GM19328 (cell line): ENCODE results near the gene BID.
A peak's percentile ranks its signal among the peaks of the same experiment; 100 is the strongest.

Experiments
- ATAC-seq: cut with Tn5 transposase; IDR thresholded peaks from one replicate; pipeline ENCODE4 v1.9.1; 2021; ENCODE audit warnings: mild to moderate bottlenecking, moderate library complexity; ENCODE audit not compliant: unreplicated experiment

Gene BID

GRCh38 chr22:17803609-17804270 is 29.5 kb upstream of the BID start:
- ATAC-seq, result no peak

- ATAC-seq, result no peak
Observed at GRCh38 chr22:17802822-17803221, 28.6 kb upstream of the BID start.

DNA sequence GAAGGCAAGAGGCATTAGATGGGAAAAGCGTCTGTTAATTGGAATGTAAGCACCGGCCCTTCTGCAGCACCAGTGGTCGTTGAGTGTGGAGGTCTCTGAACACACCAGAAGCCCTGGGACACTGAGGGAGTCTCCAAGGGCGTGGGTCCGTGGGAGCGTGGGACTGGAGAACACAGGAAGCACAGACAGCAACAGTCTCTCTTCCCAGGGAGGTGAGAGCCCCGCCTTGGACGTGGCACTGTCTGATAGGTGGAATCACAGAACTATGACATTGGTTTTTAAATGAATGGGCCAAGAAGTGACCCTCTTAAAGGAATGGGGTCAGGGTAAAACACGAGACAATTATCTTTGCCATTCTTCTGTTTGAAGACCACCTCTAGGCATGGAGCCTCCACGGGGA is 28.1 kb upstream of the BID start:
- no peak for ATAC-seq

GRCh38 chr22:17797721-17798559 is 23.7 kb upstream of the BID start:
- peak; percentile 38 for ATAC-seq

DNA sequence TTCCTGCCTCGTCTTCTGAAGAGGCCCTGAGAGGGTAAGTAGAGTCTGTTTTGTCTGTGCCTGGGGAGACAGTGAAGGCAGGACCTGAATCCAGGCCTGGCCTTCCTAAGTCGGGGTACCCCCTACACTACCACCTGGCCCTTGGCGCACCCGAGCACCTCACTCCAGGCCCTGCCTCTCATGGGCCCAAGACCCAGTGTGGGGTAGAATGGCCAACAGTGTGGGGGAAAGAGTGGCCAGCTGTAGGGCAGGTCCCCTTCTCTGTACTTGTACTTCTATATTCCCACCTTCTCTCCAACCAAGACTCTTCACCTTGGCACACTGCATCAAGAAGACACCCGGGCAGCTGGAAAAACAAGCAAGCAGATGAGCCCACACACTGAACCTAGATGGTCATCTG is 22.4 kb upstream of the BID start:
- no peak for ATAC-seq

GRCh38 chr22:17795661-17796548 is 21.6 kb upstream of the BID start:
- ATAC-seq, result no peak

DNA sequence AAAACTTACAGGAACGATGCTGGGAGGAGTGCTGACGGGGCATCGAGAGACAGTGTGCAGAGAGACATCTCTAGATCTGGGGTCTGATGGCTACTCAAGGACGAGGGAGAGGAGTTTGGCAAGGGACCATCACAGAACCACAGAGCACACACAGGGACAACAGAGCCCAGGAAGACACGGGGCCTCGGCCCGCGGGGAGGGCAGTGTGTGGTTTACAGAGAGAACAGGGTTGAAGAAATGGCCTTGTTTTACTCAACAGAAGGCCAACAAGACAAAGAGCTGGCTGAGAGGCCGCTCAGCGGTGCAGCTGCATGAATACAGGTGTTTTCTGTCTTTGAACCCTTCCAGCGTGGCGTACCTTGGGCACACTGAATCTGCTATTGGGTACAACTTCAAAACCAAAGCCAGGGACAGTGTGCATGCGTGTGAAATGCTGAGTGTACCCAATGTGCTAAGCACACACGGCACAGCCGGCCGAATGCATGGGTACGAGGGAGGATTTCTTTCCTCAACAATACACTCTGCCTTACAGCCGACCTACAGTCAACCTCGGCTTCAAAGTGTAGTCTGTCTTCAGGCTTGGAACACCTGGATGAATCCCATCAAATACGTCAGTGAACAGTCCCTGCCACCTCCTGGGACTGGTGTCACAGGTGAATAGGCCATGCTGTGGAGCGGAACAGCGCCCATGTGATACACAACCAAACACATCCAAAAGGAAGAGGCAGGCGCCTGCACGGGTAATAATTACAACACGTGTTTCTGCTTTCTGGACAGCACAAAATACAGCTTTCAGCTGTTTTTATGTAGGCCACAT is 20.7 kb upstream of the BID start:
- no peak for ATAC-seq

DNA sequence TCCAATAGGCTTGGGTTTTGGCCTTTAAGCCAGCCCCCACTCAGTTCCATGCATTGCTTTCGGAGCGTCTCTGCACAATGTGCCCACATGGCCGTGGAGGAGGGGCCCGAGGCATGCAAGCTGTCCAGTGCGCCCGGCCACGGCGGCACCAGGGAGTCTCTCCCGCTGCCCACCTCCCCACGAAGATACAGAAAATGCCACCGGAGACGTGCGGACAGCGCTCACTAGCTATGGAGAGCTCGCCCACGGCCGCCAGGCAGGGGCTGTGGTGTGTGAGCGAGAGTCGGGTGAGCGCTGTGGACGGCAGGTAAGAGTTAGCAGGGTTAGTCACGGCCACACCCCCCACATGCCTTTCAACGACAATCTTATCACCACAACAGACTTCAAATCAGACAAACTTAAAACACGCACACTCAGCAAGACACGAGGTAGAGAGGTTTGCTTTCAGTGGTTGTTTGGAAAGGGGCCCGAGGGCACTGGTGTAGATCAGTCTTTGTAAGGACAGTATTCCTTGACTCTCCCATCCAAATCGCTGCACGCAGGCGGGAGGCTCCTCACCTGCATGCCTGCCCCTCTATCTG is 18.7 kb upstream of the BID start:
- ATAC-seq, result no peak

DNA sequence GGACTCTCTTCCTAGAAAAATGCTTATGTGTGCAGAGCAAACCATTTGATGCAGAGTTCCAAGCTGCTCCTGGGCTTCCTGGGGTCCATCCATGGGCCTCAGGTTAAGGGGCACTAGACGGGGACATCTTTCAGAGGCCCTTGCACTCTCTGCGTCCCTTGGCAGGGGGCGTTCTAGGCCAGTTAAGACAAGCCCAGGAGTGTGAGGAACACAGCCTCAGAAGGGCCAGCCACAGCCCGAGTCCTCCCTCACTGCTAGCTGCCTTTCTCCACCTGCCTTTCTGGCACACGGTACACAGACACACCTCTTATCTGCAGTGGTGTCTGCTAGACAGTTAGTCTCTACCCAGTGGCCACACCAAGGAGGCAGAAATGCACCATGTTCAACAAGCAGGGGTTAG is 18.0 kb upstream of the BID start:
- ATAC-seq, result no peak

GRCh38 chr22:17791196-17791595 is 16.9 kb upstream of the BID start:
- ATAC-seq, result no peak

DNA sequence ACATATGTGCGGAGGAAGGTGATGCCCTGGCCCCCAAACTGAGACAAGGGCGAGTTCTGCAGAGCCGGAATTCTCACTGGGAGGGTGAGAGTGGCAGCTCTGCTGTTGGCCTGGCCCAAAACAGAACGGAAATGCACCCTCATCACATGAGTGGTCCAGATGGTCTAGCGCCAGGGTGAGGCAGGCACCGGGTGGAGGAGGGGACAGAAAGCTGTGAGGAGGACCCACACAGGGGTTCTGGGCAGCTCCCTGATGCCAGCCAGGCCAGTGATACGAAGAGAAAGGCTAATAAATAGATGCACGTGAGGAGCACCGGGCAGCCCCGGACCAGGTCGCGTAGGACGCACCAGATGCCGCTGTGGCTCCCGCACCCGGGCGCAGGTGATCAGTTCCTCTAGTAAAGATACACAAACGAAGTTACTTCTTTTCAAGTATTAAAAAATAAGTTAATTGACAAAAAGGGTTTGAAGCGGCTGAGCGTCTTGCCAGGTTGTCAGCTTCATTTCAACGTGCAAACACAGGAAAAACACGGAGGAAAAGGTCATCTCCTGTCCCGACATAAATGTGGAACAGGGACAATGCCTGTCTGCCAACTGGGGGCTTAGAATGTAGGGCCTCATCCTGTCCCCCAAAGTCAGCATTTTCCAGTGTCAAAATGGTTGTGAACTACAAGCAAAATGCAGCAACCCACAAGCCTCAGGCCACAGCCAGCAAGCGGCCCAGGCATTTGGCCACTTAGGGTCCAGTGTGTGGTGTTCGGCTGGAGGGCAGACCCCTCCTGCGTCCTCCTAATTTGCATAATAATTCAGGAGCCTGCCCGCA is 15.3 kb upstream of the BID start:
- no peak for ATAC-seq

DNA sequence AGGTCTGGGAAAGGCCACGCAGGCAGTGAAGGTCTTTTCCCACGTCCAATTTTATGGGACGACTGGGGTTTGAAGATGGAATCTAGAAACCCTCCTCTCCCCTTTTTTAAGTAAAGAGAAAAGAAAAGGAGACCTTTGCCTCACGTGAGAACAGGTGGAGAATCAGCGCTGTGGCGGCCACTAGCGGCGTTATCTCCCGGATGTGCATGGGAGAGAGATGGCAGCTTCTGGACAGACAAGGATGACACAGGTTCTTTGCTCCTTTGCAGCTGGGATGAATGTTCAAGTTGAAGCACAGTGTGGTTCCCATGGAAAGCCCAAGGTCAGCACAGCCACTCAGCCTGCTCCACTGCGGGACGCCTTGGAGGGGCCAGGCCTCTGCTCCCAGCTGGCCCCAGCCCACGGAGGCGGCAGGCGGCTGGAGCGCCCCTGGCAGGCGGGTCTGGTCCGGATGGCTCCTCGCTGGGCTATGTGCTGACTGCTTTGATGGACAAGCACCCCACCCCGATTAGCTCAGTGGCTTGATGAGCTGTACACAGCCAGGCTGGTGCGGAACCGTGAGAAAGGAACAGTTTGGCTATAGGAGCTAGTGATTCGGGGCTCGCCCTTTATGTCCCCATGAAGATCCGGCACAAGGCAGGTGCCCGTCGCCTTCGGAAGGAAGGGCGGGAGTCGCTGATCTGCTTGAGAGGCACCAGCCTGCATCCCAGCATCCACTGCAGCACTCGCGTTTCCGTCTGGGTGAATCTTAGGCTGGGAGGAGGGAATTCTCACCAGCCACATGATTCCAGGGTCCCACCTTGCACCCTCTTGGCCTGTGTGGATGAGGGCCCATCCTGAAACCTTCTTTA is 14.5 kb upstream of the BID start:
- no peak for ATAC-seq

DNA sequence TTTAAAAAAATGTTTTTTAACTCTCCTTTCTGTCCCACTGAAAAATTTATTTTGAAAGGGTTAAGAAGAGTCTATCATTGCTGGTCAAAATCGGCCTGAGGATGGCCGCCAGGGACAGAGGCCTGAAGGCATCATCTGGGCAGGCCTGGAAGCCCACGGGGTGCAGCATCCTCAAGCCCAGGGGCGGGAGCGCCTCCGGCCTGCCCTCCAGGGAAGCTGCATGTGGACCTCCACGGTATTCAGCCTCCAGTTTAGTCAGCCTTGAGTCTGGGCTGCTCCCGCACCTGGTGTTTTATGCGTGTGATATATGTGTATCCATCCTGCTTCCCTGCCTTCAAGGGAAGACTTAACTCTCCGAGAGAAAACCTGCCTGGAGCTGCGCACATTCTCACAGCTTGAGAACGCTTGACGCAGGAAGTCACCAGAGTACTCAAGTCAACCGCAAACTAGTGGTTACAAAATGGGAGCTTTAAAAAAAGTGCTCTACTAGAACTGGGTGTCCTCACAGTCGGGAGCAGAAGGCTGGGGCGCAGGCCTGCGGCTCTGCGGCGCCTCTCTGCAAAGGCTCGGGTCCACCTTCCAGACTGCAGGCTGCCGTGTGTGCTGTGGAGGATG is 13.6 kb upstream of the BID start:
- no peak for ATAC-seq

DNA sequence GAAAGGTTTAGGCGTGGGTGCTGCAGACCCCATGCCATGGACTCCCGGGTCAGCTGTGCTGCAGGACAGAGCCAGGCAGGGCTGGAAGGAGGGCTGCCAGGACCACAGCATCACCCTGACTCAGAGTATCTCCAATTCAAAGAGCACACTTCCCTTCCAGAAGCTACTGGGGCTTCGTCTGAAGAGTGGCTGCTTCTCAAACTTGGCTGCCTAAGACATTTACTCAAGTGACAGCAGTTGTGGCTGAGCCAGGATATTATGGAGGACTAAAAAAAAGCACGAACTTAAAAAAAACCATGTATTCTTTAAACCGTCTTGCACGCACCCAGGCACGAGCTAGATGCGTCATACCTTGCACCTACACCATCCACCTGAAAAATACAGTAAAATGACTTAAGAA is 13.0 kb upstream of the BID start:
- ATAC-seq, result no peak

GRCh38 chr22:17786435-17787161 is 12.3 kb upstream of the BID start:
- ATAC-seq, result no peak

DNA sequence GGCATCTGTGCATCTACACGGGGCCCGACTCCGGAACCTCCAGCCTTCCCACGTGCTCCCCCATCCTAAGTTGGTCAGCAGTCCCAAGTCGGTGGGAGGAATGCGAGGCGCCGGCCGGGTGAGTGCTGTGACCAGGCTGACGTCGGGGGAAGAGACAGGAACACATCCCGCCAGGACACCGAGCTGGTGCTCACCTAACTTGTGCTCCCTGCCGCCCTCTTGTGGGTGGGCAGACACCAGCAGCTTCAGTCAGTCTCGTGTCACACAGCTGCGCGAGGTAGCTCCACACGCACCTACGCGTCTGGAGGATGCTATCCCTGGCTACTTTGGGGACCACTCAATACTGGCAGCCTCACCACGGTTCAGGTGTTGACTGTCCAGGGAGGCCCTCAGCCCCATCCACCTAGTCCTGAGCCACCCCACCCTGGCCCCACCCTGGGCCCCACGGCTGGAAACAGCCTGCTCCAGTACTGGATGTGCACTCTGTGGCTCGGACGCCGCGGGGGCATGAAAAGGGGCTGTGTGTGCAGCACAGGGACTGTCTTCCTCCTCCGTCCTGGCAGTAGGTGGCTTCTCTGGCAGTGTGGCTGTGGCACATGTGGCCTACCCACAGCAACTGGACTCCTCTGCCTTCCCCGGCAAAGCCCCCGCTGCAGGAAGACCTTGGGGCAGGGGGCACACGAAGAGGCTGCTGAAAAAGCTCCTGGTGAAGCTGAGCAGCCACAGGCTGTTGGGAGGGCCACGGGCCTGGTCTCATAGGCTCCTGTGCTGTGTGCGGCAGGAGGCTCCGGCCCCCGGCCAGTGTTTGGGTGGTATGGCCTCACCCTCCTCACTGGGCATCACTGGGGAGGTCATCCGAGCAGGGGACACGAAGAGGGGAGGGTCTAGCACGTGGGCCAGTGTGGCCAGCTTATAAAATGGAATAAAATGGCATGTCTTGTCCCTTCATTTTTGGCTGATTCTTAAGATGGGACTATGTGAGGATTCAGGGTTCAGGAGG is 11.2 kb upstream of the BID start:
- no peak for ATAC-seq
